Stimulated activated CD4-positive, alpha-beta T cell treated with anti-CD3 and anti-CD28 coated beads, Interleukin-4, amount 100 ng/mL, for 24 hours (primary cell): ENCODE data around the gene TDRKH.

Experiments used
- DNase-seq: peaks from one replicate; pipeline ENCODE4 v3.0.0-alpha.2; 2020

Gene TDRKH

GRCh38 chr1:151790071-151790939 lies at the start of gene TDRKH:
TSS of gene TDRKH (minus strand) at chr1:151790500. CDS start at chr1:151783022, 7,478 bp downstream.
- DNase-seq: peak; percentile 99

GRCh38 chr1:151839457-151840403 lies 49.4 kb upstream of the TDRKH start, which contains the start of gene C2CD4D:
TSS of gene C2CD4D (minus strand) at chr1:151839820. CDS start at chr1:151838989, 831 bp downstream.
- peak; percentile 71 for DNase-seq

GRCh38 chr1:151839082-151839412 lies 48.7 kb upstream of the TDRKH start:
- DNase-seq: no peak

- DNase-seq: peak; percentile 52
Observed at GRCh38 chr1:151838222-151839081, 48.2 kb upstream of the TDRKH start.

- no peak for DNase-seq
Observed at GRCh38 chr1:151837884-151838221, 47.6 kb upstream of the TDRKH start.

- DNase-seq: peak; percentile 40
Observed at GRCh38 chr1:151837197-151837596, 46.9 kb upstream of the TDRKH start.

- DNase-seq: no peak
Observed at GRCh38 chr1:151835596-151835995, 45.3 kb upstream of the TDRKH start.

GRCh38 chr1:151834239-151834638 lies 43.9 kb upstream of the TDRKH start:
- DNase-seq: no peak

- no peak for DNase-seq
Observed at GRCh38 chr1:151833172-151833900, 43.0 kb upstream of the TDRKH start.

- no peak for DNase-seq
Observed at GRCh38 chr1:151832318-151832980, 42.1 kb upstream of the TDRKH start.

GRCh38 chr1:151831605-151832004 lies 41.3 kb upstream of the TDRKH start, which contains the start of gene RORC:
TSS of gene RORC (minus strand) at chr1:151831802. CDS start at chr1:151831764, 38 bp downstream.
- no peak for DNase-seq

- DNase-seq: no peak
Observed at GRCh38 chr1:151831256-151831591, 40.9 kb upstream of the TDRKH start.

- DNase-seq: no peak
Observed at GRCh38 chr1:151830055-151830454, 39.8 kb upstream of the TDRKH start.

GRCh38 chr1:151829352-151830046 lies 39.2 kb upstream of the TDRKH start:
- DNase-seq: no peak

- no peak for DNase-seq
Observed at GRCh38 chr1:151828921-151829320, 38.6 kb upstream of the TDRKH start.

- no peak for DNase-seq
Observed at GRCh38 chr1:151827853-151828252, 37.6 kb upstream of the TDRKH start.

- DNase-seq: peak; percentile 46
Observed at GRCh38 chr1:151825751-151826660, 35.7 kb upstream of the TDRKH start.

GRCh38 chr1:151825204-151825603 lies 34.9 kb upstream of the TDRKH start:
- no peak for DNase-seq

- no peak for DNase-seq
Observed at GRCh38 chr1:151823175-151823574, 32.9 kb upstream of the TDRKH start.

- peak; percentile 73 for DNase-seq
Observed at GRCh38 chr1:151822404-151822803, 32.1 kb upstream of the TDRKH start.
